HAP-1 (cell line): ENCODE data around the gene PAX4.
A peak's percentile ranks its signal among the peaks of the same experiment; 100 is the strongest.

Experiments used
- DNase-seq, 2 experiments: peaks; one replicate each; pipeline ENCODE4 v3.0.0-alpha.2; 2016 to 2020; ENCODE audit warnings: low spot score in 2 of 2
- H3K27me3 ChIP-seq: fragments of 250-450 bp; sonication (Bioruptor Pico); 2 replicates; pipeline ENCODE4 v1.5.1; 2020; ENCODE audit warnings: low read depth, mild to moderate bottlenecking, moderate library complexity
- H3K36me3 ChIP-seq: fragments of 250-450 bp; sonication (Bioruptor Pico); replicated peaks from 2 replicates; pipeline ENCODE4 v1.5.1; 2020; ENCODE audit warnings: mild to moderate bottlenecking
- H3K4me1 ChIP-seq: fragments of 250-450 bp; sonication (Bioruptor Pico); 2 replicates; pipeline ENCODE4 v1.5.1; 2020; ENCODE audit warnings: mild to moderate bottlenecking
- H3K4me3 ChIP-seq: fragments of 250-450 bp; sonication (Bioruptor Pico); 2 replicates; pipeline ENCODE4 v1.5.1; 2020; ENCODE audit warnings: mild to moderate bottlenecking, moderate library complexity
- H3K9me3 ChIP-seq: fragments of 250-450 bp; sonication (Bioruptor Pico); 2 replicates; pipeline ENCODE4 v1.5.1; 2020; ENCODE audit warnings: mild to moderate bottlenecking, moderate library complexity
- in situ Hi-C: fragments of 300-500 bp; cut with MboI; formaldehyde crosslinking; loops from 3 replicates; pipeline ENCODE4 v1.14.3; 2020; ENCODE audit warnings: low sequenced_read_pairs, inconsistent platforms, mixed read lengths

PAX4 gene

GRCh38 chr7:127650847-127651555 lies 33.1 kb upstream of the PAX4 start:
- in situ Hi-C loops = no loop called here
- no peak for DNase-seq
- Histone ChIP-seq H3K27me3 (no peaks in the 10 kb centered on the region), H3K4me1 (peaks cover 19% of the 10 kb centered on the region), H3K9me3 (no peaks in the 10 kb centered on the region), H3K36me3 (no peaks in the 10 kb centered on the region; the same call in 1 of the 2 replicates), H3K4me3 (peak overlapping the region; percentile 96)

GRCh38 chr7:127648986-127649385 lies 31.0 kb upstream of the PAX4 start:
- in situ Hi-C loops = no loop called here
- Histone ChIP-seq H3K9me3 (no peaks in the 10 kb centered on the region), H3K36me3 (no peaks in the 10 kb centered on the region; the same call in 1 of the 2 replicates), H3K4me1 (peaks cover 7% of the 10 kb centered on the region), H3K4me3 (no peak overlapping the region), H3K27me3 (no peaks in the 10 kb centered on the region)
- no peak for DNase-seq

- H3K36me3 ChIP-seq = no peaks in the 10 kb centered on the region; the same call in 1 of the 2 replicates
- DNase-seq = no peak
- no peaks in the 10 kb centered on the region for H3K9me3 ChIP-seq
- H3K4me1 ChIP-seq = peaks cover 6% of the 10 kb centered on the region
- H3K27me3 ChIP-seq = no peaks in the 10 kb centered on the region
- in situ Hi-C loops = no loop called here
- no peak overlapping the region for H3K4me3 ChIP-seq
Measured at GRCh38 chr7:127647636-127648035, 29.7 kb upstream of the PAX4 start.

- Histone ChIP-seq H3K9me3 (no peaks in the 10 kb centered on the region), H3K27me3 (no peaks in the 10 kb centered on the region), H3K4me1 (0 out of 2 replicates have a peak, but pooled peaks cover 4% of the 10 kb centered on the region), H3K4me3 (no peak overlapping the region), H3K36me3 (no peaks in the 10 kb centered on the region)
- in situ Hi-C loops = no loop called here
- no peak for DNase-seq
Measured at GRCh38 chr7:127644484-127644883, 26.5 kb upstream of the PAX4 start.

GRCh38 chr7:127638197-127638596 lies 20.3 kb upstream of the PAX4 start:
- in situ Hi-C loops = no loop called here
- Histone ChIP-seq H3K4me1 (0 out of 2 replicates have a peak, but pooled peaks cover 4% of the 10 kb centered on the region), H3K36me3 (no peaks in the 10 kb centered on the region), H3K27me3 (no peaks in the 10 kb centered on the region; the same call in none of the 2 replicates), H3K9me3 (no peaks in the 10 kb centered on the region), H3K4me3 (no peak overlapping the region)
- no peak for DNase-seq

GRCh38 chr7:127635659-127636285 lies 17.8 kb upstream of the PAX4 start:
- in situ Hi-C loops = no loop called here
- DNase-seq = no peak
- no peak overlapping the region for H3K4me3 ChIP-seq
- no peaks in the 10 kb centered on the region for H3K36me3 ChIP-seq
- peaks cover 2% of the 10 kb centered on the region for H3K27me3 ChIP-seq
- no peaks in the 10 kb centered on the region for H3K9me3 ChIP-seq
- no peaks in the 10 kb centered on the region for H3K4me1 ChIP-seq

GRCh38 chr7:127632276-127632910 lies 14.5 kb upstream of the PAX4 start:
- H3K4me3 ChIP-seq = no peak overlapping the region
- in situ Hi-C loops = no loop called here

GRCh38 chr7:127629268-127629854 lies 11.4 kb upstream of the PAX4 start:
- Histone ChIP-seq H3K9me3 (no peaks in the 10 kb centered on the region), H3K27me3 (0 out of 2 replicates have a peak, but pooled peaks cover 2% of the 10 kb centered on the region), H3K4me3 (no peak overlapping the region), H3K4me1 (no peaks in the 10 kb centered on the region), H3K36me3 (no peaks in the 10 kb centered on the region)
- peak; percentile 31 to 72 for DNase-seq
- in situ Hi-C loops = no loop called here

More at GRCh38 chr7:127632276-127632910, 14.5 kb upstream of the PAX4 start:
- Histone ChIP-seq H3K27me3 (peaks cover 2% of the 10 kb centered on the region), H3K36me3 (no peaks in the 10 kb centered on the region), H3K9me3 (no peaks in the 10 kb centered on the region), H3K4me1 (no peaks in the 10 kb centered on the region)
- DNase-seq = no peak

- Histone ChIP-seq H3K36me3 (no peaks in the 10 kb centered on the region), H3K9me3 (no peaks in the 10 kb centered on the region), H3K4me1 (no peaks in the 10 kb centered on the region), H3K27me3 (peaks cover 2% of the 10 kb centered on the region; the same call in 1 of the 2 replicates), H3K4me3 (no peak overlapping the region)
- in situ Hi-C loops = no loop called here
- peak in 1 of 2 experiments; percentile 30 for DNase-seq
Measured at GRCh38 chr7:127628445-127628844, 10.5 kb upstream of the PAX4 start.

- Histone ChIP-seq H3K4me1 (no peaks in the 10 kb centered on the region), H3K9me3 (no peaks in the 10 kb centered on the region), H3K36me3 (no peaks in the 10 kb centered on the region), H3K27me3 (peaks cover 11% of the 10 kb centered on the region), H3K4me3 (no peak overlapping the region)
- in situ Hi-C loops = no loop called here
- DNase-seq = no peak
Measured at GRCh38 chr7:127625331-127625730, 7.4 kb upstream of the PAX4 start.

- H3K27me3 ChIP-seq = peaks cover 46% of the 10 kb centered on the region
- no peak for DNase-seq
- no peak overlapping the region for H3K4me3 ChIP-seq
- H3K9me3 ChIP-seq = no peaks in the 10 kb centered on the region
- no peaks in the 10 kb centered on the region for H3K36me3 ChIP-seq
- H3K4me1 ChIP-seq = no peaks in the 10 kb centered on the region
- in situ Hi-C loops = no loop called here
Measured at GRCh38 chr7:127620406-127621233, 2.7 kb upstream of the PAX4 start.

GRCh38 chr7:127619681-127620405 lies 1.9 kb upstream of the PAX4 start:
- DNase-seq = no peak
- H3K36me3 ChIP-seq = no peaks in the 10 kb centered on the region
- H3K27me3 ChIP-seq = peaks cover 52% of the 10 kb centered on the region
- in situ Hi-C loops = no loop called here
- H3K4me1 ChIP-seq = no peaks in the 10 kb centered on the region
- no peaks in the 10 kb centered on the region for H3K9me3 ChIP-seq
- H3K4me3 ChIP-seq = no peak overlapping the region

- H3K27me3 ChIP-seq = peaks cover 52% of the 10 kb centered on the region
- no peaks in the 10 kb centered on the region for H3K4me1 ChIP-seq
- H3K4me3 ChIP-seq = no peak overlapping the region
- no peaks in the 10 kb centered on the region for H3K9me3 ChIP-seq
- DNase-seq = no peak
- H3K36me3 ChIP-seq = no peaks in the 10 kb centered on the region
- in situ Hi-C loops = no loop called here
Measured at GRCh38 chr7:127618775-127619174, 833 bp upstream of the PAX4 start.
